NCI-H524 (cell line): ENCODE results near the gene CR1L.
A peak's percentile ranks its signal among the peaks of the same experiment; 100 is the strongest.
"Not testable (repeated sequence)": the region's sequence is repeated elsewhere in the genome, so short reads cannot be mapped to it uniquely, and the experiment has no call there.

Experiments
- DNase-seq, 2 experiments: peaks; one replicate each; lab custom pipeline; 2025; lab: John Stamatoyannopoulos, UW

Gene CR1L

GRCh38 chr1:207682872-207683434, 38.0 kb downstream of the CR1L start:
- not testable (repeated sequence) for DNase-seq

GRCh38 chr1:207690551-207690950, 45.6 kb downstream of the CR1L start:
- not testable (repeated sequence) for DNase-seq

DNA sequence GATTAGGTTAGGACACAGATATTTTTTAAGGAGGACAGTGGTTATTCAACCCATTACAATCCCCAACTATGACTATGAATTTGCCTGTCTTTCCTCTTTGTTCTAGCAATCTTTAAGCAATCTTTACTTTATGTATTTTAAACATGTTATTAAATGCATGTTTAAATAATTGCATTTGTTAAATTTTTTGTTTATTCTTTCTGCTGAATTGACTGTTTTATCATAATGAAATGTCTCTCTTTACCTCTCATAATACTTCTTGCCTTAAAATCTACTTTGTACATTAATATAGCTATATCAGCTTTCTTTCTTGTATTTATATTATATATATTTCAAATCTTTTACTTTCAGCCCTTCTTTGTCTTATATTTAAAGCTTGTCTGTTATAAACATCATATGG, 46.1 kb downstream of the CR1L start:
- DNase-seq = no peak

DNA sequence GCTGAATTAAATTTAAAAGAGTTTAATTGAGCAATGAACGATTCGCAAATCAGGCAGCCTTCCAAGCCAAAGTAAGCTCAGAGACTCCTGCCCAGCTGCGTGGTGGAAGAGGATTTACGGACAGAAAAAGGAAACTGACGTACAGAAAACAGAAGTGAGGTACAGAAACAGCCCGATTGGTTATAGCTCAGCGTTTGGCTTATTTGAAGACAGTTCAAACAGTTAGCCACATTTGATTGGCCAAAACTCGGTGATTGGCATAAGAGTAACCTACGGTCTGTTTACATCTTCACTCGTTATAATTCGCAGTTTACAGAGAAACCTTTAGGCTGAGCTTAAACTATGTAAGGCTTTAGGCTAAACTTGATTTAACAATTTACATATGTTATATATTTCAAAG, 46.9 kb downstream of the CR1L start:
- no peak for DNase-seq

DNA sequence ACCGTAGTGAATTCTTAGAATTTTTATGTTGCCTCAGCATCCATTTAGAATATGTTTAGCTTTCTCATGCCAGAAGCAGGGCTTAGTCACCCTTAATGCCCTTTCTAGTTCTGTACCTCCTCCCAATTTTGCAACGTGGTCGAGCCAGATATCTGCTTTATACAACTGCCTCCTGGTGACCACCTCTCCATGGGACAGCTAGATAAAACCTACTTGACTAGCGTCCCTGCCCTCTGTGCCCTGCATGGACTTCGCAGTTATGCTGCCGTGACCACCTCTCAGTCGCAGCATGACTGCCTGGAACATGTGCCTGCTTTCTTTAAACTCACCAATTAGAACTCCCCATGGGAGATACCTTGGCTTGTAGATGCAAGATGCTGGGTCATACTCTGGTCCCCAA, 47.4 kb downstream of the CR1L start:
- not testable (repeated sequence) for DNase-seq

- no peak for DNase-seq
These were observed 51.0 kb downstream of the CR1L start for GRCh38 chr1:207695891-207696290.

DNA sequence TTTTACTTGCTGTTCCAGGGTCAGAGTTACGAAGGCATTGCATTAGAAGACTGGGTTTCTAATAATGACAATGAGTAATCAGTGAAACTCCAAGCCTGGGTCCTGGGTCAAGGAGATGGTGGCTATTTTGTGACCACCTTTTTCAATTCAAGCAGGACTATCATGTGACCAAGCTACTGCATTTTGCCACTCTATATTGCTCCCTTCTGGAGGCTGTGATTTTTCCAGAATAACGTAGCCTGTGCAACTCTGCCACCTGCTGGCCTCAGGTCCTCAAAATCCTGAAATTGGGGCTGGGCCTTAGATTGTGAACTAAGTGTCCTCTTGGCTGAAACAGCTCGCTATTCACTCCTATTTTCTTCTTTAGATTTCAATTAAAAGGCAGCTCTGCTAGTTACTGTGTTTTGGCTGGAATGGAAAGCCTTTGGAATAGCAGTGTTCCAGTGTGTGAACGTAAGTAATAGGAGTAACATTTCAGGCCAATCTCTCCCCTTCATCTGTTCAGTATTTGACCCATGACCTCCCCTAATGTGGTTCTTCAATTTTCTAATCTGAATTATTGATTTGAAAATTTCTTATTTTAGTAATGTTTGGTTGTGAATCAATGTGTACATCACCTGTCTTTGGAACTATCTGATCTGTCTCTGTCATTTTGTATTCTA, 54.0 kb downstream of the CR1L start:
- peak; percentile 6 to 57 for DNase-seq

- DNase-seq = no peak
These were observed 57.4 kb downstream of the CR1L start for GRCh38 chr1:207702317-207702716.

GRCh38 chr1:207703712-207704111, 58.8 kb downstream of the CR1L start:
- no peak for DNase-seq

GRCh38 chr1:207708004-207708403, 63.1 kb downstream of the CR1L start:
- not testable (repeated sequence) for DNase-seq

DNA sequence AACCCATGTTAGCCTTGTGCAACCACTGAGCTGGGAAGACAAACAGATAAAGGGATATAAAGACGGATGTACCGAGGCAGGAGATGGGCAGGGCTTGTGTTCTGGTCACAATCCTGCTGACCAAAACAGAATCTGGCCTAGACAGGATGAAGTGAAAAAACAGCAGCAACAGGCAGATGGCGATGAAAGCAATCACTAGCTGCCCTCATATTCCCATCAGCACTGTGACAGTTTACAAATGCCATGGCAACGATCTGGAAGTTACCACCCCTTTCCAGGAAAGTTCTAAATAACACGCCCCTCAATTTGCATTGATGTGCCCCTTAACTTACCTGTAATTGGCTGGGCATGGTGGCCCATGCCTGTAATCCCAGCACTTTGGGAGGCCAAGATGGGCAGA, 66.4 kb downstream of the CR1L start:
- DNase-seq = no peak

- peak in 1 of 2 experiments; percentile 62 for DNase-seq
These were observed 67.8 kb downstream of the CR1L start for GRCh38 chr1:207712701-207713100.

DNA sequence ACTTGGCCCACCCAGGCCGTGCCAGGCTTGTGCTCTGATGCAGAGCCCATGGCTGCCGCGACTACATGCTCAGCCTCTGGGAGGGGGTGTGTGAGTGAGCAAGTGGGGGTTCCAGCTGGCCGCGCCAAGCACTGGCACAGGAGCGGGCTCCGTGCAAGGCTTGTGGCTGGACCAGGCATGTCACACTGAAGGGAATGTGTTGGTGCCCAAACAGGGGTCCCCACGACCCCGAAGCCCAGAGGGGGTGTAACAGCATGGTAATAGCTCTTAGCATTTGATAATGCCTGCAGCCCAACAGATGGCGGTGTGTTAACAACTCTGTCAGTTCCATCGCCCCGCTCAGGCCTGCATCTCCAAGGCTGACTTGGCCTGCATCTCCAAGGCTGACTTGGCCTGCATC, 68.6 kb downstream of the CR1L start:
- DNase-seq = no peak

DNA sequence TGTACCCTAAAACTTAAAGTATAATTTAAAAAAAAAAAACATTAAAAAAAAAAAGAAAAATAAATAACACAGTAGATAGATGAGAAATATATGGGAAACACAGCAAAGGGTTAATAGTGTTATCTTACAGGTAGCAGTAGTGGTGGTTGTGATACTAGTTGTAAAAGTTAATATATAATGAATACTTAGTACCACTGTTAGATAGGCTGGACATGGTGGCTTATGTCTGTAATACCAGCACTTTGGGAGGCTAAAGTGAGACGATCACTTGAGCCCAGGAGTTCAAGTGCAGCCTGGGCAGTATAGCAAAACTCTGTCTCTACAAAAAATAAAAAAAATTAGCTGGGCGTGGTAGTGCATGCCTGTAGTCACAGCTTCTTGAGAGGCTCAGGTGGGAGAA, 74.3 kb downstream of the CR1L start:
- no peak for DNase-seq

GRCh38 chr1:207728200-207728858, 83.4 kb downstream of the CR1L start:
- DNase-seq = not testable (repeated sequence)

GRCh38 chr1:207737503-207738157, 92.7 kb downstream of the CR1L start:
- DNase-seq = not testable (repeated sequence)

DNA sequence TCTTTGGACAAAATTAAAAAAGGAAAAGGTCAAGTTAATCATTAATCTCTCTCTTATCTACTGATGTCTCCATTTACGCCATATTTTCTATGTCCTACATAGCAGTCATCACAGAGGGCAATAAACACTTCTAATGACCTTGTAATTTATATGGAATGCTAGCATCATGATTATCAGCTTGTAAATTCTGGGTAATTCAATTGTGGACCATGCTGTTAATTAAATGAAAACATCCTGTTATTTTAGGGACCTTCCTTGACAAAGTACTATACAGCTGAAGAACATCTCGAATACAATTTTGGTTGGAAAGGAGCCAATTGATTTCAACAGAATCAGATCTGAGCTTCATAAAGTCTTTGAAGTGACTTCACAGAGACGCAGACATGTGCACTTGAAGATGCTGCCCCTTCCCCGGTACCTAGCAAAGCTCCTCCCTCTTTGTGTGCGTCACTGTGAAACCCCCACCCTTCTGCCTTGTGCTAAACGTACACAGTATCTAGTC, 93.3 kb downstream of the CR1L start:
- DNase-seq = not testable (repeated sequence)

DNA sequence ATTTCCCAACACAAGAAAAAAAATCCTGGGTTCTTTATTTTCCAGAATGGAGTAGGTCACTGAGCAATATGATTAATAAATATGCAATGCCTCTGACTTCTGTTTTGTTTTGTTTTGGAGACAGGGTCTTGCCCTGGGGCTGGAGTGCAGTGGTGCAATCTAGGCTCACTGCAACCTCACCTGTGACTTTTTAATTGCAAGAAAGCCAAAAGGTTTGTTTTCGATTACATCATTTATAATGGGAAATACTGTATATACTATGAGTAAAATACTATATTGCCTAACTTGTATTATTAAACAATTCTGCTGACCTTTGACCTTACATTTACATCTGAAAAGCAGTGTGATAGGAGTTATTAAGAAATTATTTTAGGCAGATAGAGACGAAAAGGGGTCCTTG, 95.3 kb downstream of the CR1L start:
- DNase-seq = no peak

DNA sequence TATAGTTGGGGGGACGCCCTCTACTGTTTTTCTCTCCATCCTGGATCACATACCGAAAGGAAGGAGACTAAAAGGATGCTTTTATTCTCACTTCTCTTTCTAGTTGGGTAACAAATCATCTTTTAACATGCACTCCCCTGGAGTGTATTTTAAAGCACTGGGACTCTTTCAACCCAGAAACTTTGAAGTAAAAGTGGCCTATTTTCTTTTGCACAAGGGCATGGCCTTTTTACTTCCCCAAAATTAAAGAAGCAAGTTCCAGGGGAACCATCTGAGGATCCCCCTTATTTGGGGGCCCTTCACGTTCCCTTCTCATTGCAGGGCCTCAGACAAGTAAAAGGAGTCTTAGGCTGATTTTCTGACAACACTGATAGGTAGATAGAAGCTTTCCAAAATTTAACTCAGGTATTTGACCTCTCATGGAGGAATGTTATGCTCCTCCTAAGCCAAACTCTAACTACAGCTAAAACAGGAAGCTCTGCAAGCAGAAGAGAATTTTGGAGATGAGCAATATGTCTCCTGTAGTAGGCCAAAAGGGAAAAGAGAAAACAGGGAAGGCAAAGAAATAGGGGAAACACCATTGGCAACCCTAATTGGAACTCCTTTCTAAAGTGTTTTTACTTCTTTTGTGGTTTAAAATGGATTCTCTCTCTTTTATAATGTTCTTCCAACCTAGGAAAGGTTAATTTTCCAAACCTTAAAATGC, 98.1 kb downstream of the CR1L start:
- no peak for DNase-seq

GRCh38 chr1:207744000-207744534, 99.1 kb downstream of the CR1L start:
- no peak for DNase-seq

GRCh38 chr1:207745285-207745684, 100.4 kb downstream of the CR1L start:
- no peak for DNase-seq
